Measurements from ENCODE around the gene PAM.
A peak's percentile ranks its signal among the peaks of the same experiment; 100 is the strongest.

The PAM gene

DNA sequence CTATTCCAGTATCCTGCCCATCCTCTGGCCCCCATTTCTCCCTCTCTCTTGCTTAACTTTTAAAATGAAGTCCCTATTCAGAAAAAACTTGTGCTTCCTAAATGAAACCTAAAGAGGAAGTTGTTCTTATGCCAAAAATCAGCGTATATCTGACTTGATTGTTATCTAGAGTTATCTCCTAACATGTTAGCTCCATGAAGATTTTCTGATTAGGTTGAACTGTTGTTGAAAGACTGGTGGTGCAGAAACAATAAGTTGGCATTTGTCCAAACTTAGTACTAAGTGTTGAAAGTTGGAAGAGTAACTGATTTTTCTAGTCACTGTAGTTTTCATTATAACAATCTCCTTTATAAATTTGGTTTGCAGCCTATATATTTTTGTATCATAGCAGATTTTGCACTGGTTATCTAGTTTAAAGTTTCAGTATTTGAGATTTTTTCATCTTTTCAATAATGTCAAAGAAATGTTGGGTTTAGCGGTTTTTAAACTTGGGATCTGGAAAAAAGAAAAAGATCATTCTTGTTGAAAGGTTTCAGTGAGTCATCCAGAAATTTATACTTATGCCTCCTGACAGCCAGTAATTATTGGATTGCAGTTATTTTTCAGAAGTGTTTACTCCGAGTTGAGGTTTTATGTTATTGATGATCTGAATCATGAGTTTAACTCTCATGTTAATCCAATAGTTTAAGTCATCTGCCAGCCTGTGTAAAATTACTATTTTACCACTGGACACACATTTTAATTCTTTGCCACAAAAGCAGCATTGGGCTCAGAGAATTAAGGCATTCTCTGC is 60.6 kb downstream of the PAM start:
- FAIRE-seq = no peak

DNA sequence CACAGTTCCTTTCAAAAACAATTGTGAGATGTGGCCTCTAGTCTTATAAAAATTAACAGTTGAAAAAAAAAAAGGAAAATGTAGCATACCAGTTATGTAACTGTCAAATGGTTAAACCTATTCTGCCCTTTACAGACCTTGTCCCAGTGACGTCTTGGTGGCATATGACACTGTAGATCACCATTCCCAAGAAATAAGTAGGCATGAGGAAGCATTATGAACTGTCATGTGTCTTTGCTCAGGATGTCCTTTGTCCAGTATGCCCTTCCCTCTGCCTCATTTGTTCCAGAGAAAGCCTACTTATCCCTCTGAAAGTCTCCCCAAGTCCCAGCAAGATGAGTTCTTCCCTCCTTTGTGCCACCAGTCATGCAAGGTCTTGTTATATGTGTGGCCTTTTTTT is 63.2 kb downstream of the PAM start:
- FAIRE-seq = no peak

DNA sequence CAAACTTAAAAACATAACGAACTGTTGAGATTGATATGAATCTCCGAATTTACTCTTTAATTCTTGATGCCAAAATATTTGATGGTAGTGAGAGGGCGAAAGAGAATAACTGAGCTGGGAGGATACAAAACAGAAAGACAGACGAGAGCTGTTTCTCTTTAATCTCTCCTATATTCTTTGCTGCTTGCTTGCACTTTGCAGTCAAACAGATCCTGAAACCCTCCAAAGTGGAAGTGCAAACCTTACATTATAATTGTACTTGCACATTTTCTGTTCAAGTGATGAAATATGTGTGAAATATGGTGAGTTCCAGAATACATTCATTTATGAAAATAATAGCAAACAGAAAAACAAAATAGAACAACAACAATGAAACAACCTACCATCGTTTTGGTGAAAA is 63.8 kb downstream of the PAM start:
- no peak for FAIRE-seq

DNA sequence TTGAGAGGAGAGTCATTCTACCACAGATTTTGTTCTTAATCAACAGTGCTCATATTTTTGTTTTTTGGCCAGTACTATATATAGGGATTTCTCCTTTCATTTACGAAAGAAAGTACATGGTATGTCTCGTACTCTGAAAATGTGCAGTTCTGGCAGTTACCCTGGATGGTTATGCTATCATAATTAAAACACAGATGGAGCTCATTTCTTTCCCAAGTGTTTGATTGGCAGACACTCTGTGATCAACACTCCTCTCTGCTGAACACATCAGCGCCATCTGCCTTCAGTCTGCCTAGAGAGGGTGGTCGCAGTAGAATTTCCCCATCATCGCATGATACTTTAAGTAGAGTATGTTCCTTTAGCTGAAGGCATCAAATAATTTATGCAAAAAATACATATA is 64.5 kb downstream of the PAM start:
- FAIRE-seq = no peak

DNA sequence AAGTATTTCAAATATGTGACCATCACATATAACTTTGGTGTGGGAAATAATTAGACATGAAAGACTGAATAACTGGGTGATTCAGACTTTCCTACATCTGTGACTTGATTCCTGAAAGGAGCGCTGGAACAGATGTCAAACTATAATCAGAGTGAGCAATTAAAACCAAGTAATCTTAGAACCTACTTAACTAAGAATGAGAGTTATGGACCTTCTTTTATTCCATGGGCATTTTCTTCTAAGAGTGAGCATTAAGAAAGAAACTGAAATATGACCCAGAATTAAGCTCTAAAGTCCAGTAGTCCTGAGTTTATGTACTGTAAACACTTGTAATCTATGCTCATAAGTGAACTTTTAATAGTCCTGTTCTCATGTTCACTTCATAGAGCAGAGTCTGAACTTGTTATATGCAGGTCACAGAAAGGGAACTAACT is 68.4 kb downstream of the PAM start:
- peak; percentile 91 for FAIRE-seq

DNA sequence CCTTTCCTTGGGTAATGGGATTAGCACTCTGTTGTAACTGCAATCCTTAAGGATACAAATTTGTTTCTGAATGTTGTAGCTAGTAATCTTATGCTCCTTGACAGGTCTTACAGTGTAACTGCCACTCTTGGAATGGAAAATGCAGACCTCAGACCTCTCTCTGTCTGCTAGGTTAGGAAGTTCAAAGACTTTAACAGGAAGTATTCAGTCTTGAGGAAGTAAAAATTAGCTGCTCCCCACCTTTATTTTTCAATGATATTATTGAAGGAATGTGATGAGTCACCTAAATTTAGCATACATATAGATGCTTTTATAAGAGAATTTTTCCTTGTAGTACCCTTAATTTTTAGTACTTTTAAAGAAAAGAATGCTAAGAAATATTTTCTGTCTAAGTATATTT is 71.5 kb downstream of the PAM start:
- peak; percentile 50 for FAIRE-seq

DNA sequence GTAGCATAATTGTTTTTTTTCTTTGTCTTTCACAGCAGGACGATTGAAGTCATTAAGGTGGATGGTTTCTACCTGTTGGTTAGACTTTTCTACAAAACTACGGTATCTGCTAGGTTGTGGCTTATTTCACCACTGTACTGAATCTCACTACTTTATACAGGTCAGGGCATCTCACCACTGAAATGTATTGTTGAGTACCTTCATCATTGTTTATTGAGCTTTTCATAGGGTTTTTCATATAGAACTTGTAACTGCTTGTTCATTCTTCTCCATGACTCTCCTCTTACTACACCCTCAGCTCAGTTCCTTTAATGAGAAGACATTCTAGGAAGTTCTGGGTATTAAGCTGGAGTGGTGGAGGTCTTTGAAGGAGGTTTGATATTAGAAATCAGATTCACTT is 75.1 kb downstream of the PAM start:
- no peak for FAIRE-seq

DNA sequence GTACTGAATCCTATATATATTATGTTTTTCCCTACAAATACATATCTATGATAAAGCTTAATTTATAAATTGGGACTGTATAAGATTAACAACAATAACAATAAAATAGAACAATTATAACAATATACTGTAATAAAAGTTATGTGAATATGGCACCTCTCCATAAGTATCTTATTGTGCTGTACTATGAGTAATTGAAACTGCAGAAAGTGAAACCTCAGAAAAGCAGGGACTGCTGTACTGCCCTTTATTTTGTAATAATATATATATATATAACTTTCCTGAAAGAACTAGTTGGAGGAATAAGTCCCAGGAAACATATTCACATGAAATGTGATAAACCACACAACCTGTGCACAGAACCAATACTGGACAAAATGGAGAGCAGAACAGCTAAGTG is 77.3 kb downstream of the PAM start:
- no peak for FAIRE-seq

DNA sequence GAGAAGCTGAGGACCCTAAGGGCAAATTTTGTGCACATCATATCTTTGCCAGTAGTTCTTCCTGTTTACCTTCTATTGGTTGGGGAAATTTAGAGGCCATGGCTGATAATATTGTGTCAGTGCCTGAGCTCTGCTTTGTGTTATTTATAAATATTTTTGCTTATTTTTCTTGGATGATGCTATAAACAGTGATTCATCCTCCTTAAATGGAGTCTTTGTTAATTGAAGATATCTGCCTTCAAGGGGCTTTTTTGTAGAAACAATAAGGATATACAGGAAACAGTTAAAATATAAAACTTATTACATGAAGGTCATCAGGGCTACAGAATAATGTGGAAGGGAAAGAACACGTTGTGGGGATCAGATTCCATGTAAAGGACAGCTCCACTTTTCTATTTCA is 78.0 kb downstream of the PAM start:
- FAIRE-seq = no peak

DNA sequence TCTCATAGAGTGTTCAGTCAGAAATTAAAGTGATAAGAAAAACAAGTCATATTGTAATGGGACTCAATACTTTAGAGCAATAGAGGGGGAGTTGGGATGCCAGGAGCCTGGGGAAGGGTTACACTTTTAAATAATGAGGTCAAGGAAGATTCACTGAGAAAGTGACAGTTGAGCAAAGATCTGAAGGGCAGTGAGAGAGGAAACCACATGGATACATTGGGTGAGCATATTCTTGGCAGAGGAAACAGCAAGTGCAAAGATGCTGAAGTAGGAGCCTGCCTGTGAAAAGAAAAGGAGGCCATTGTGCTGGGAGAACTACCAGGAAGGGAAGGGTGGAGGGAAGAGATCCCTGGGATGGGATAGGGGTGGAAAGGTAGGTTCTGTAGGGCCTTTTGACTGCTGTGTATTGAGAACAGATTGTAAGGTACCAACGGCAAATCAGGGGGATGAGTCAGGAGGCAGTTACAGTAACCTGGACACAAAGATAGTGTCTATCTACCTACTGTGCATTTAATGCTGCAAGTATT is 79.4 kb downstream of the PAM start:
- FAIRE-seq = no peak

DNA sequence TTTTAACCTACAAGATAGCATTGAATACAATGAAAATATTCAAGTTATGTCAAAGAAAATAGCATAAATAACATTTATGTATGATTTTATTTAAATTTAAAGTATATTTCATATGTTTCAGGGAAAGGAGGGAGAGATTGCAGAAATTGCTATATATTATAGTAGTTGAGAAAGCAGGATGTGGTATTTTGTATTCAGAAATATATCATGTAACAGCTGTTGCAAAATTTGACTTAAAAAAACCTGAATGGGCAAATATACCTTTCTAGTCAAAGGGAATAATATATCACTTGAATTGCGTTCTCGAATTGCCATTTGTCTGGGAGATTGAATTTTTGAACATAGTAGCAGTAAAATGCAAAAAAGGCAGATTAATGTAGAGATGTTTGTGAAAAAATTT is 80.6 kb downstream of the PAM start:
- no peak for FAIRE-seq

DNA sequence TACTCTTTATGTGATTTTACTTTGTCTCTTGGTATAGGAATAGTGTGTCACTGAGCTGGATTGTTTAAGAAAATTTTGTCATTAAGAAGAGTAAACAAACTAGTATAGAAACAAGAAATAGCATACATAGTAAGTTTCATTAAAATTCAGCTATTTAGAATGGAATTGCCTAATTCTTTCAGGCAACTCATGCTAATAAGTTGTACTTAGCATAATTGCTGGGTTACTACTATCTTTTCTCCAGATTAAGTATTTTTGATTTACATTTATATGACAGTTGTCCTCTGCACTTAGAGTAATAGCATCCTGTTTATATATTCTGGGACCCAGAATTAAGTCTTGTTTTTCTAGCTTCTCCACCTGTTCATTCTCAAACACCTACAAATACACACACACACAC is 85.9 kb downstream of the PAM start:
- no peak for FAIRE-seq

DNA sequence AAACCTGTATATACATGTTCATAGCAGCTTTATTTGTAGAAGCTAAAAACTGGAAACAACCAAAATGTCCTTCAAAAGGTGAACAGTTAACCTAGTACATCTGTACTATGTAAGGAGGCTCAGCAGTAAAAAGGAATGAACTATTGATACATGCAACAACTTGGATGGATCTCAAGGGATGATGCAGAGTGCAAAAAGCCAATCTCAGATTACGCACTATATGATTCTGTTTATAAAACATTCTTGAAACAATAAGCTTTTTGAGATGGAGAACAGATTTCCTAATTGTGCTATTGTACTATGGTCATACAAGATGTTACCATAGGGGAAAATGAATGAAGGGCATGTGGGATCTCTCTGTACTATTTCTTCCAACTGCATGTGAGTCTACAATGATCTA is 88.9 kb downstream of the PAM start:
- no peak for FAIRE-seq

DNA sequence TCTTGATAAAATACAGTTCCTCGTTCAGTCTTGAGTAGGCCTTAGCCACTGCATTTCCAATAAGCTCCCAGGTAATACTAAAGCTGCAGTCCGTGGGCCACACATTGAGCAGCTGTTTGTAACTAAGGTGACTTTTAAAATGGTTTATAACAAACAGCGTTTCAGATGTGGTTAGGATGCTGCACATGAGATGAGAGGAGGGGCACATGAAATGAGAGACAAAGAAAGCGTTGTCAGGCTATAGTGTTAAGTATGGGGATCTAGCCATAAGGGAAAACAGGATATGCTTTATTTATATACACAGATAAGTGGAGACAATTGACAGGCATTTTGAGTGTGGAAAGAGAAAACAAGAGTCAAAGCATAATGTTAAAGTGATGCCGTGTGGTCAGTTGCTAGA is 89.9 kb downstream of the PAM start:
- no peak for FAIRE-seq

DNA sequence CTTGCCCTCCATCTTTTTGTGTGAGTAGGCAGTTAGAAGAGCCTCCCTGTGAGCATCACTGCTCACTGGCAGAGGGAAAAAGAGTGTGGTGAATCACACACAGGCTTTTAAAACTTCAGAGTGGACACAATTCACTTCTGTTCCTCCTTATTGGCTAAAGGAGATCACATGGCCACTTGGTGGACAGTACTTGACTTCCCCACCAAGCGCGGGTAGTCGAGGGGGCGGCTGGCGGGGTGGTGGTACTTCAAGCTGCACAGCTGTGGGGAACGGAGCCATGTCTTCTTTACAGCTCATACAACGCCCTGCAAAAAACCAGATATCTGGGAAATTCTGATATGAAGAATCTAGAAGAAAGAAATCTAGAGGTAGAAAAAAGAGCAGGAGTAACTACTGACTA is 95.4 kb downstream of the PAM start:
- no peak for FAIRE-seq

DNA sequence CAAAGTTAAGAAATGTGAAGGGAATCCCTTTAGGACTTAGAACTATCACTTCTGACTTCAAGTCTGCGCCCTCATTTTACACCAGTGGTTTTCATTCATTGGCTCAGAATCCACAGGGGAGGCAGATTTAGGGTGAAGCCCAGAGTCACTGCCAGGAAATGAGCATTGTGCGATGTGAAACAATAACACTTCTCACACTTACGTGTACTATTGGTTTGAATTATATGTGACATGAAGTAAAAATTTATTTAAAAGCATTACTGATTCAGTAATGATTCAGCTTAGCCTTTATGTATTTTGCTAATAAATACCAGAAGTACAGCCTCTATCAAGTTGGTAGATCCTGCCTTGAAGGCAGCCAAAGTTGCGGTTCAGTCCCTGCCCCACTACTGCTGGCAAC is 98.6 kb downstream of the PAM start:
- FAIRE-seq = no peak

DNA sequence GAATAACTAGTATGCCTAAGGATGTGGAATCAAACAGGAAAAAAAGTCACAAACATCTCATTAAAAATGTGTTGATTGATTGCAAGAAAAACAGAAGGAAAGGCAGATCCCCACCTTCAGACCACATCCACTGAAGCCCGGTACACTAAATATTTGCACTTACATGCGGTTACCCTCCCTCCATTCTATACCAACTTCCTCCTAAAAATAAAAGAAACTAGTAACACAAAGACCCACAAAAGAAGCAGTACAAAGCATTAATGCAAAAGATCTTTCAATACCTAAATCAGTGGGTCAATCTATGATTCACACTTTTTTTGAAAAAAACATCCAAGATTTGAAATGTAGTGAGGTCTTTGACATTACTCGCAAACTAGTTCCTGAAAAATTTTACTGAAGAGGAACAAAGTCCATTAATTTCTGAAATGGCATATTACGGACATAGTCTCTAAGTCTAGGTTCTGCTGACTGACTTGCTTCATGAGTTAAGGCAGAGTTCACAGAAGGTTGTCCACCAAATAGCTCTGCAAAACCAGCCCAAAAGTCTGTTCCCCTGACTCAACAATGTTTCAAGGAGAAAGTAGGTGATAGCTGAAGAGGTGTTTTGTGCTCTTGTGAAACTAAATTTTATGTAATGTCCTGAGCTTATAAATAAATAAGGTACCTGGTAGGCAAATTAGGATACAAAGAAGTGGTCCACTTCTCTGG is 100.7 kb downstream of the PAM start:
- no peak for FAIRE-seq

DNA sequence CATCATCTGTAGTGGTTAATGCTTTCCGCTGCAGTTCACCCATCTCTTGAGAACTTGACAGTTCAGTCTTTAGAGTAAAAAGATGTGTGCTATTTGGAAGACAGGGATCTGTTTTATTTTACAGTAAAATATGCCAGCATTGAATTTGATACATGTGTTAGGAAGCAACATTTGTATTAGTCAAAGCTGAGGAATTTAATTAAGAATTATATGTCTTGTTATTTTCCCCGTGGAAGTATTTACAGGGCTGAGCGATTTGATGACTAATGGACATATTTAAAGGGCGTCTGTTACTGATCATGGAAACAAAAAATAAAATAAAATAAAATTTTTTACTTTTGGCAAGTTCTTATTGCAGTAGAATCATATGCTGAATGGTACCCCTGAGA is 101.3 kb downstream of the PAM start:
- peak; percentile 84 for FAIRE-seq

DNA sequence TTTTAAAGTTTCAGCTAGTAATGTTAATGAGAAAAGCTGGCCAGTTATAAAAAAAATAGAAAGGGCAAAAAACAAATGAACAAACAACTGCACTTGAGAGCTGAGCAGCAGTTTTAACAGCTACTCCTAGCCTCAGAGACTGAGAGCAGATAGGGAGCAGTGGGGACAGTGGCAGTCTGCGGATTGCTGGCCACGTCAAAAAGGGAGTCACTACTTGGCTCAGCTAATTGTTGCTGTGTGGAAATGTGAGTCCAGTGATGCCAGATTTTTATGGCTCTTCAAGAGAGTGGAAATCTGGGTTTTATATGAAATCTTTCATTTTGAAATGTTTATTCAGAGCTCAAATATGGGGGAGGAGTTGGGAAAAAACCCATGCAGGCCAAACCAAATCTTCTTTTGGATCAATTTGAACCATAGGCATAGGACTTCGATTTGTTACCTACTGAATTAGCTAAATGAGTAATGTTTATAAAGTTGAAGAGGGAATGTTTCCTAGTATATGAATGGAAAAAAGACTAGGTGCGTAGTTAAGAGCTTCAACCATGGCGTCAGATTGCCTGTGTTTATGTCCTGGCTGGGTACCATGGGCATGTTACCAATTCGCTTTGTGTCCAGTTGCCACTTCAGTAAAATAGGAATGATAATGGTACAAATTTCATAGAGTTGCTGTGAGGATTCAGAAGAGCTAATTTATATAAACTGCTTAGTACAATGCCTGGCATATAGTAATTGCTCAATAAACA is 102.1 kb downstream of the PAM start:
- no peak for FAIRE-seq

DNA sequence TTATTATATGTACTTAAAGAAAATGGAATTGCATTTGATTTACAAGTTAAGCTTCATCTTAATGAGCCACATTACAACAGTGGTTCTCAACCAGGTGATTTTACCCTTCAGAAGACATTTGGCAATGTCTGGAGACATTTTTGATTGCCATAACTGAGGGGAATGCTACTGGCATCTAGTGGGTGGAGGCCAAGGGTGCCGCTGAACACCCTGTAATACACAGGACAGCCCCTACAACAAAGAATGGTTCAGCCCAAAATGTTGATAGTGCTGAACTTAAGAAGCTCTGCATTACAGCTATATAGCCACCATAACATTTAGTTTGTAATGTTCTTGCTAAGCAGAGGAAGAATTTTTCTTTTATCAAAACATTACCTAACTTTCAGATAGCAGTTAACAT is 103.1 kb downstream of the PAM start:
- FAIRE-seq = no peak

DNA sequence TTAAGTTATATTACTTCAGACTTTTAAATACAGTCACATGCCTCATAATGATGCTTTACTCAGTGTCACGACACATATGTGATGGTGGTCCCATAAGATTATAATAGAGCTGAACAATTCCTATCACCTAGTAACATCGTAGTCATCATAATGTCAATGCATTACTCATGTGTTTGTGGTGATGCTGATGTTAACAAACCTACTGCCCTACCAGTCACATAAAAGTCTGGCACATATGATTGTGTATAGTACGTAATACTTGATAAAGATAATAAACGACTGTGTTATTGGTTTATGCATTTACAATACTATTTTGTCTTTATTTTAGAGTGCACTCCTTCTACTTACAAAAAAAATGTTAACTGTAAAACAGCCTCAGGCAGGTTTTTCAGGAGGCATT is 103.7 kb downstream of the PAM start:
- no peak for FAIRE-seq

DNA sequence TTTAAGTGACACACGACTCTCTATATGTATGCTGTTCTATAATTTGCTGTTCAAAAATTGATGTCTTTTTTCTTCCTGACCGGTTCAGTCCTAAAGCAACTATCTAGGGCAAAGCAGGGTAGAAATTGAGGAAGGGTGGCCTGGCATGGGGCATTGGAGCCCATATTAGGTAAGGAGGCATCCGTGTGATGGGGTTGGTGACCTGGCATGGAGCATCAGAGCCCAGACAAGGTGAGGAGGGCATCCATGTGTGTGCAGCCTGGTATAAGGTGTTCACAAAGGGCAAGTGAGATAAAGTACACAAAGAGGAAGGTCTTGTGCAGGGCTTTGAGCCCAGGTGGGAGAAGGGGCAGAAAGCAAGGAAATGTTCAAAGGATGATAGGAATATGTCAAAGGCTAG is 104.9 kb downstream of the PAM start:
- FAIRE-seq = no peak

DNA sequence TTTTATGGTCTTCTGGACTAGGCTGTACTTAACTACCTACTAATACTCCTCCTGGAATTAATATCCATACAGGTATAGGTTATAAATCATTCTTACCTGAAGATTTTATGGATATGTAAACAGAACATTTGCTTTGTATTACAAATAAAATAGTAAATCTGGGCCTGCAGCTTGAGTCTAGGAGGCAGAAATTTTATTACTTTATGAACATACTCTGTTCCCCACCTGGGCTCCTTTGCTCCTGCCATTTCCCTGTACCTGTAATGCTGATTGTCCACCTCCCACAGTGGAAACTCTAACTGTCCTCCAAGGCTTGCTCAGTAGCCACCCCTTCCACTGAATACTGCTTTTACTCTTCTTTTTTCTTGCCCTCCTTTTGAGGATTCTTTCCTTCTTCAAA is 108.0 kb downstream of the PAM start:
- no peak for FAIRE-seq
